MM.1S (cell line): Measurements from ENCODE around the gene PRXL2A.

Experiments used
- EZH2 ChIP-seq: fragments of 300-600 bp; sonication (generic); optimal IDR thresholded peaks from 2 replicates; pipeline ENCODE3; 2017; ENCODE audit warnings: low read depth, mild to moderate bottlenecking, antibody characterized with exemption, low read length, mixed read lengths
- TF ChIP-seq, protein P1 (sequence below): fragments of 300-600 bp; sonication (generic); IDR thresholded peaks from 2 replicates; pipeline ENCODE4 v1.5.1; 2016; ENCODE audit warnings: antibody characterized with exemption, low read length, mixed read lengths

DNA sequence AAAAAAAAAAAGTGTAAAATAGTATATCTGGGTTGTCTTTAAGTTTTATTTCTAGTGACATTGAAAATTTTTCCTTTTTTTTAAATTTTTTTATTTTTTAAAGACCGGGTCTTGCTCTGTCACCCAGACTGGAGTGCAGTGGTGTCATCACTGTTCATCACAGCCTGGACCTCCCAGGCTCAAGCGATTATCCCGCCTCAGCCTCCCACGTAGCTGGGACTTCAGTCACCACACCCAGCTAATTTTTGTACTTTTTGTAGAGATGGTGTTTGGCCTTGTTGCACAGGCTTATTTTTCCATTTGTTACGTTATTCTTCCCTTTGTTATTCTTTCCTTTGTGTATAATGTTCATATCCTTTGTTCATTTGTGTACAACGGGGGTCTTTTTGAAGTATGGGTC is 75.9 kb downstream of the PRXL2A start:
- TF ChIP-seq, protein P1, sequence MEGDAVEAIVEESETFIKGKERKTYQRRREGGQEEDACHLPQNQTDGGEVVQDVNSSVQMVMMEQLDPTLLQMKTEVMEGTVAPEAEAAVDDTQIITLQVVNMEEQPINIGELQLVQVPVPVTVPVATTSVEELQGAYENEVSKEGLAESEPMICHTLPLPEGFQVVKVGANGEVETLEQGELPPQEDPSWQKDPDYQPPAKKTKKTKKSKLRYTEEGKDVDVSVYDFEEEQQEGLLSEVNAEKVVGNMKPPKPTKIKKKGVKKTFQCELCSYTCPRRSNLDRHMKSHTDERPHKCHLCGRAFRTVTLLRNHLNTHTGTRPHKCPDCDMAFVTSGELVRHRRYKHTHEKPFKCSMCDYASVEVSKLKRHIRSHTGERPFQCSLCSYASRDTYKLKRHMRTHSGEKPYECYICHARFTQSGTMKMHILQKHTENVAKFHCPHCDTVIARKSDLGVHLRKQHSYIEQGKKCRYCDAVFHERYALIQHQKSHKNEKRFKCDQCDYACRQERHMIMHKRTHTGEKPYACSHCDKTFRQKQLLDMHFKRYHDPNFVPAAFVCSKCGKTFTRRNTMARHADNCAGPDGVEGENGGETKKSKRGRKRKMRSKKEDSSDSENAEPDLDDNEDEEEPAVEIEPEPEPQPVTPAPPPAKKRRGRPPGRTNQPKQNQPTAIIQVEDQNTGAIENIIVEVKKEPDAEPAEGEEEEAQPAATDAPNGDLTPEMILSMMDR: no peak
- no peak for TF ChIP-seq EZH2
